Esophagus mucosa (tissue), 1 donor: ENCODE data around the gene ORM2. TPM values are rescaled to one million over a fixed set of nuclear protein-coding genes. Genes with fewer than 3 reads are reported as not detected.
"Not testable (repeated sequence)": the region's sequence is repeated elsewhere in the genome, so short reads cannot be mapped to it uniquely, and the experiment has no call there.

Experiments
- ATAC-seq: fragments of 200-7000 bp; cut with Tn5 transposase; one replicate; pipeline ENCODE4 v1.9.1; 2020
- total RNA-seq: library from RNA; stranded (reverse); gene quantifications from one replicate; pipeline ENCODE4 v1.2.4, GENCODE V29; 2023
- donor health status: DM: yes; HTN: yes; CAD: no.

Gene ORM2
- total RNA-seq, 1 donor from 2014 or later: 0.36 TPM

DNA sequence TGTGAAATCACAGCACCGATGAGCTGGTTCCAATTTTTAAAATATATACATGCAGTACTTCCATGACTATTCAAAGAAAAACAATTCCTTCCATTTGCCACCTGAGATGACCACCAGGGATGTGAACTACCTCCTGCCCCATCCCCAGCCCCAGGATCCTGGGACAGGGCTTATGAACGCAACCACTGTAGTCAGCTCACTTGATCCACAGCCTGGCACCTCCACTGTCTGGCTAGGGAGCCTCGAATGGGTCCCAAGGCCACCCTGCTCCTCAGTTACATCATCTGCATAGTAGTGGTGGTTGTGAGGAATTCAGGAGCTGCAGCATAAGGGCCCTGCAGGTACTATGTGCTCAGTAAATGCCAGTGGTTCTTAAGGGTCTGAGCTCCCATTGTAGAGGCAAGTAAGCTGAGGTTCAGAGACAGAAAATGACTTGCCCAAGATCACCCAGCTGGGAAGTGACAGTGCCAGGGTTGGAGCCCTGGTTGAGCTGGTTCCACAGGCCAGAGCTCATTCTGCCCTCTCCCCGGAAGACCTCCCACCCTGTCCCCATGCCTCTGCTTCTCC is 2.9 kb downstream of the ORM2 start:
- ATAC-seq: not testable (repeated sequence)

DNA sequence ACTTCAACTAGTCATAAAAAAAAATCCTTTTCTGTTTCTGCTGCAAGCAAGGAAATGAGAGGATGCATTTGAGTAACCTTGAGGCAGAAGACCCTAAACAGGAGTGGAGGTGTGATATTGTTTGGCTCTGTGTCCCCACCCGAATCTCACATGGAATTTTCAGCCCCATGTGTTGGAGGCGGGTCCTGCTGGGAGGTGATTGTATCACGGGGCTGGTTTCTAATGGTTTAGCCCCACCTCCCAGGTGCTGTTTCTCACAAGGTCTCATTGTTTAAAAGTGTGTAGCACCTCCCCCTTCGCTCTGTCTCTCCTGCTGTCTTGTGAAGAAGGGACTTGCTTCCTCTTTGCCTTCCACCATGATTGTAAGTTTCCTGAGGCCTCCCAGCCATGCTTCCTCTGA is 4.0 kb downstream of the ORM2 start:
- ATAC-seq: not testable (repeated sequence)

DNA sequence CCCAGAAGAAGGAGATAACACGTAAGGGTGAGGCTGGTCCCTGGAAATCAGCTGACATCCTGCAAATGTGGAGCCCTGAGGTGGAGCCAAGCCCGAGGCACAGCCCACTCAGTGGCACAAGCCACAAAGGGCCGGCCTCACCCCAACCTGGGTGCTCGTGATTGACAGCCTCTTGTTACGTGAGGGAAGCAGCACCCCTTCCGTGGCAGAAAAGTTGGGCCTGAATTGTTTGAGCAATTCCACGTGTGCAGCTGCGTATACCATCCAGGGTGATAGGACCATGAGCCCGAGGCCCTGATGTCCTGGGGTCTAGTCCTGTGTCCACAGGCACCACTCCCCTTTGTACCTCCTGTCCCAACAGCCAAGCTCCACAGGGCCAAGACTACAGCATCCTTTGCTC is 4.8 kb downstream of the ORM2 start:
- no peak for ATAC-seq

DNA sequence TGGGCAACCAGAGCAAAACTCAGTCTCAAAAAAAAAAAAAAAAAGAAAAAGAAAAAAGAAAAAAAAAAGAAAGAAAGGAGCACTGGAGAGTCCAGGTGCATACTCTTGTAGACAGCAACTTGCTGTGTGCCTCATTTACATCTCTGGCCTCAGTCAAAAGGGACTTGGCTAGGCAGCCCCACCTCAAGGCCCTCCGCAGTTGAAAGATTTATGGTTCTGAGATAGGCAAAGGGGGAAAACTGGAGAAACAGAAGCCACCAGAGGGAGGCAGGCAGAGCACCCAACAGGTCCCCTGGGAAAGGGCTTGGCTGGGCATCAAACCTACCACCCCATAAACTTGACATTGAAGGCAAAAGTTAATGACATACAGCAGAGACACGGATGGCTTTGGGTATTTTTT is 6.1 kb downstream of the ORM2 start:
- no peak for ATAC-seq

DNA sequence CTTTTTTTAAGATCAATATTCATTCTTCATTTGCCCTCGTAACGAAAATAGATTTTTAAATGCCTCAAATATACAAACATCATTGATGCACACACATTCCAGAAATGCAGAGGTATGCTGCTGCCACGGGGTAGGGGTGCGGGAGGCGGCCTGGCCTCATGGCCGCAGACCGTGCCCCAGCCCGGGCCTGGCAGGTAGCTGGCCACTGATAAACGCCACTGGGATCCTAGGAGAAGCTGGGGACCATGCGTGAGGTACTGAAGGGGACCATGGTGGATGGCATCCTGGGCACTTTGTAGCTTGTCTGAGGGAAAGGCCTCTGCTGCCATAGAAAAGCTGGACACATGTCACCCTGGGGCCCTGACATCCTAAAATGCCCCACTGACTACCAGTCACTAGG is 6.5 kb downstream of the ORM2 start:
- no peak for ATAC-seq

DNA sequence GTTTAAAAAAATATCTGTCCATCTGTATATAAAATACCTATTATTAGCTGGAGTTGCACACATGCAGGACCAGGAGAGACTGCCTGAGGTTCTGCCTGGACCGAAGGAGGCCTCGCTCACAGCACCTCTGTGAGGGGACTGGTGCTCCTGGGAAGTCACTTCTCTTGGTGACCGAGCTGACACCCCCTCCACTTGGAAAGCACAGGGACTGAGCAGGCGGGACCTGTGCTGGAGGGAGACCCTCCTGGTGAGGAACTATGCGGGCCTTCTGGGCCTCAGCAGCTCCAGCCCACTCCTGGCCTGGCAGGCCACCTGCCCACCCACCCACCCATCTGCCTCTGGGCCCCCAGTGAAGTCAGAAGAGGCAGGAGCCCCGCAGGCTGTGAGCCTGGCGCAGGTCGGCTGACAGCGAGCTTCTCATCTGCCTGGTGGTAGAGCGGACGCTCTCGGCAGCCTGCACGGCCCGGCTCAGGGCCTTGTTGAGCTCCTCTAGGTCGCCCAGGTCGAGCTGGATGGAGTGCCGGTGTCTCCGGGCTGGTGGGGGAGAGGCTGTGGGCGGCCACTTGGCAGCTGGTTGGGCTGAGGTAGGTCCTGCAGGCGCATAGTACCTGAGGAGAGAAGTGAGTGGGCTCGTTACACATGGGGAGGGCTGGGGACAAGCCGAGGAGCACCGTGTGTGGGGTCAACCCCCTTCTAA is 7.2 kb downstream of the ORM2 start:
- no peak for ATAC-seq

DNA sequence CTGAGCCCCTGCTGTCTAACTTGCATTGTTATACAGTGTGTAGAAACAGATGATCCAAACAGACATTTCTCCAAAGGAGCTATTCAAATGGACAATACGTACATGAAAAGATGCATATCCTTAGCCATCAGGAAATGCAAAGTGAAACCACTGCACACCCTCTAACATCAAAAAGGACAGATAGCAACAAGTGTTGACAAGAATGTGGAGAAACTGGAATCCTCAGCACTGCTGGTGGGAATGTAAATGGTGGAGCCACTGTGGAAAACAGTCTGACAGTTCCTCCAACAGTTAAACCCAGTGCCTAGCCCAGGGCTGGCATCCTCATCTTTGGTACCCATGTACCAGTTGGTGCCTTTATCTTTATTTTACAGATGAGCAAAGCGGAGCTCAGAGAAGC is 8.5 kb downstream of the ORM2 start:
- ATAC-seq: no peak

DNA sequence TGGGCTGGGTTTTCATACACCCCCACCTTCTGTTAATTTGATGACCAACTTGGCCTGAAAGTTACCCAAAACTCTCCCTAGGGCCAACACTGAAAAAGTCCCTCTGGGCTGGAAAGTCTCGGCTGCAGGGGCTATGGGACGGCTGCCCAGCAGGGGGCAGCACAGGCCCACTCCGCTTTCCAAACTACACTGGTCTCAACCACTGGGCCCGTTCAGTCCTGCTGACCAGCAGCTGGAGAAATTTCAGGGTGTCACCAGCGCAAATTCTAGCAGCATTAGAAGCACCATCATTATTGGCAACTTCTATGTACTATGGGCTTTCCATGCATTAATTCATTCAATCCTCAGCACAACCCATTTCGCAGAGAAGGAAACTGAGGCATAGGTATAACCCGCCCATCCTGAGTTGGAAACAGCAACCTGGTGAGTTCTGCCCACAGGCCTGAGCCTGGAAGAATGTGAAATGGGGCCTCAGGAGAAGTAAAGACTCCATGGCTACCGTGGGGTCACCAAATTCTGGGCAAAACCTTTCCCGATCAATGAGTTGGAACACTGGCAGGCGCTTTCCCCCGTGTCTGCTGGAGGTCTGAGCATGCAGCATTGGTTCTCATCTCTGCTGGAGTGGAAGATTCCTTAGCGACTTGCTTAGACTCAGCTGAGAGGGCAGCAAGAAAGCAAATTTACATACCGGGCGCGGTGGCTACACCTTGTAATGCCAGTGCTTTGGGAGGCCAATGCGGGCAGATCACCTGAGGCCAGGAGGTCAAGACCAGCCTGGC is 9.7 kb downstream of the ORM2 start:
- ATAC-seq: peak; percentile 41

DNA sequence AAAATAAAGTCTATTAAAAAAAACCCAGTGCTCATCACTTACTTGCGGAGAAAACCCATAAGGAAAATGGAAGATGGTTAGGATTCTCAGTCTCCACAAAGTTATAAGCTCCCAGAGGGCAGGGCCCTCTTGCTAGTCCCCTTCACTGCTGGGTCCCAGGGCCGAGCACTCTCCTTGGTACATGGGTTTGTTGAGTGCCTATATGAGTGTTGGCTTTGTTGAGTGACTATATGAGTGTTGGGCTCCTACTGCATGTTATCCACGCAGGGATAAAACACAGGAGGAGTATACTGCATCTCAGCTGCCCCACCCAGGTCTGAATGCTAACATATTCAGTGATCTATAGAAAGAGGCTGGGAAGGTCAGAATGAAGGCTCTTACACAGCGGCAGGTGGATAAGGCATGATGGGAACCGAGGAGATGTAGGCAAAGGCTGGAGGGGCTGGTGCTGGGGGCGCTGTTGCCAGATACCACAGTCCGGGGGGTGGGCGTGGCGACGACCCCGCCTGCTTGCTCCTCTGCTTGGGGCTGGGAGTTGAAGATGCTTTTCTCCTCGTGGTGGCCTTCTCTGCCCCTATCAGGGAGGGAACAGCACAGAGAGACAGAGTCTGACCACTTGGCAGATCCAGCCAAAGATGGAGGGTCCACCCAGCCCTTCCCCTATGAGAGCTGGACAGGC is 11.6 kb downstream of the ORM2 start:
- no peak for ATAC-seq

DNA sequence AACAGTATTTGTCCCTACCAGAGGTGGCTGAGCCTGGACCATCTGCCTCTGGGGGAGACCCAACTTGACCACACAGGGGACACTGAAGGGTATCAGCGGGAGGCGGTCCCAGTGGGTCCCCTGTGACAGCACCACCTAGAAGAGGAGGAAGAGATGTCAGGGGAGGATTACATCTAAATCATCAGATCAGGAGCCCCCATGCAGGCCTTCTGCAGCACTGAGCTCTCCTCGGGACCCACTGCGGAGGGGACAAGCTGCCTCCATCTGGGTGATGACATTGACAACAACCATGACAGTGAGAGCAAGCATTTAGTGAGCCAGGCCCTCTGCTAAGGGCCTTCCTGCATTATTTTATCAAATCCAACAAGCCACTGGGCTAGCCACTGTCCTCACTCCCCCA is 12.3 kb downstream of the ORM2 start:
- no peak for ATAC-seq

DNA sequence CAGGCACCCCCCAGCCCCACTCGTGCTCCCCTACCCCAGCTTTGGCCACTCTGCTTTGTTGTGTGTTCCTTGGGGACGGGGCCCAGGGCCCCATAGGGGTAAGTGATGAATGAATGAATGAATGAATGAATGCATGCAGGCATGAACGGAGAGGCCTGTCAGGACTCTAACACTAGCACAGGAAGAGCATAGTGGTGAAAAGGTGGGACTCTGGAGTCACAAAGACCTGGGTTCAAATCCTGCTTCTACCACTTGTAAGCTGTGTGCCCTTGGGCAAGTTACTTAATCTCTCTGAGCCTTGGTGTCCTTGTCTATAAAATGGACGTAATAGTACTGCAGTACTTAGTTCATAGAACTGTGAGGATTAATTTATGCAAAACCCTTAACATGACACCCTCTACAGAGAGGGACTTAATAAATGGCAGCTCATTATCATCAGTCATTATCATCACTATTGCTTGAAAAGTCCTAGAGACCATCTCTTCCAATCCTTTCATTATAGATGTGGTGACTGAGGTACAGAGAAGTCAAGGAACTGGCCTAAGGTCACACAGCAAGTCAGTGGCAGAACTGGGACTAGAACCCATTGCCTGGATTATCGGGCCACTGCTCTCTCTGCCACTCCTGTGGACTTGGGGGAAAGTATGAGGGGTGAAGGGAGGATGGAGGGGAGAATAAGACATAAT is 13.2 kb downstream of the ORM2 start:
- no peak for ATAC-seq

DNA sequence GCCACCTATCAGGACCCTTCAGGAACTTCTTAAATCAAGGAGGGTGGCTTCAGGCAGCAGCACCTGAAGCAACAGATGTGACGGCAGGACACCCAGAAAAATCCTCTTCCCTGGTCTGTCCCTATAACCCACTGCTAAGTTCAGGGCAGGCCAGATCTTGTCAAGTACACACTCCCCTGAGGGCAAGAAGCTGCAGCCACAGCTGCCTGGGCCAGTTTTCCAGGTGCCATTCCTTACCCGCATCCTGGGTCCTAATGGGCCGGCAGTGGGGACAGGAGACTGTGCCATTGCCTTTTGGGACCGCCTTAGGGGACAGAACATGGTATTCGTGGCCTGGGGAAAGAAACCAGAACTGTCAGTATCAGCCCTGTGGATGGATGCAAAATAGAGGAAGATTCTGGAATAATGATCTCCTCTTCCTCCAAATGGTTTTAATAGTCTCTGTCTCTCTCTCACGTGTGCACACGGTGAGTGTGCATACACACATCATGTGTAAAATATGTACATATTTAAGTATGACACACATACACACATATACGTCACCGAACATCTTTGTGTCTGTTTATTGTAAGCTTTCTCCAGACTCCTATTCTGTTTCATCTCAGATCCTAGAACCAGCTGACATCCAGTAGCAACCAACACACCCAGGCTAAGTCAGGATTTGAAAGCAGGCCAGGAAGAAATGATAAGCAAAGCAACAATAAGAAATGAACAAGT is 14.0 kb downstream of the ORM2 start:
- no peak for ATAC-seq

DNA sequence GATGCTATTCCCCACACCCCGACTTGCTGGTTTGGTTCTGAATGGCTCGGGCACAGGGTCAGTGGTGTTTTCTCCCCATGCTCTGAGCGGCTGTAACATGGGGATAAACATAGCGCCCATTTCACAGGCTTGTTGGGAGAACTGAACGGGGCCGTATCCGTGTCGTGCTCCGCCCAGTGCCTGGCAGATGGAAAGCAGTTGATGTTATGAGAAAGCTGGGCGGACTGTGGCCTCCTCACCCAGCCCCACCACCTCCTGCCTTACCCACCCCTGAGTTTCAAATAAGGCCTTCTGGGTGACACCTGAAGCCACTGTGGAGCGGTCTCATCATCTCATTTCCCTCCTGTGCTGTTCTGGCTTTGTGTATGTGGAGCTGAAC is 14.5 kb downstream of the ORM2 start:
- no peak for ATAC-seq

DNA sequence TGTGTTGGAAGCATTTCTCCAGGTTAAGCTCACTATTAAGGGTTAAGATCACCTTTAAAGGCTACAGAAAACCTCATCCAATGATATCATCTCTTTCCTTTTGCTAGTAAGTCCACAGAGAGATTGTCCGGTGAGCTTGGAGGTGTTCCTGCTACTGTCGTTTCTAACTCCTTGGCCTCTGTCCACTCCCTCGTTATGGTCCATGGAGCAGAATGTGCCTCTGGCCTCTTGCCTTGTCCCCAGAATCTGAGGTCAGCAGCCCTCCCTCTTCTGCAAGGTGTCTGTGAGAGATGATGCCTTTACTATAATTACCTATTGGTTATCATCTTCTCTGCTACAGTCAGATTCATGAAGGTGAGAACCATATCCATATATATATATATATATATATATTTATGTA is 15.0 kb downstream of the ORM2 start:
- ATAC-seq: no peak

DNA sequence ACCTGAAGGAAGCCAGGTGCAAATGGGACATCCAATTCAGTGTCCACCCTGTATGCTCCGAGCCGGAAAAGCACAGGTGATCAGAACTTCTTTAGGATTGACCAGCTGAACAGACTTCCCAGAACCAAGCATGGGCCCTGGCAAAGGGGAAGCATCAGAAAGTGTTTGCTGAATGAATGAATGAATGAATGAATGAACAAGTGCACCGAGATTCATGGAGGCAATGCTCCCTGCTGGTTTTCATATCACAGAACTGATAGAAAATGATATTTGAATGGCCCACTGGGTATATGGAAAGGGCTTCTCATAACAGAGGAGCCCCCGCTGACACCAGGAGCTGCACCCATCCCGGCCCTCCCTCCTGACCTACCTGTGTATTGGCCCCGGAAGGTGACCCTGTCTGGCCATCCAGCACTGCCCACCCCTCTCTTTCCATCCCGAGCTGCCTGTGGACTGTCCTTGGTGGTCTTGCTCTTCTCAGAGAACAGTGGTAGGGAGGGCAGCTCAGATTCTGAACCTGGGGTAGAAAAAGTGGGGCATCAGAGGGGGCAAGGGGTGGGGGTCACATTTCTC is 15.9 kb downstream of the ORM2 start:
- ATAC-seq: no peak

DNA sequence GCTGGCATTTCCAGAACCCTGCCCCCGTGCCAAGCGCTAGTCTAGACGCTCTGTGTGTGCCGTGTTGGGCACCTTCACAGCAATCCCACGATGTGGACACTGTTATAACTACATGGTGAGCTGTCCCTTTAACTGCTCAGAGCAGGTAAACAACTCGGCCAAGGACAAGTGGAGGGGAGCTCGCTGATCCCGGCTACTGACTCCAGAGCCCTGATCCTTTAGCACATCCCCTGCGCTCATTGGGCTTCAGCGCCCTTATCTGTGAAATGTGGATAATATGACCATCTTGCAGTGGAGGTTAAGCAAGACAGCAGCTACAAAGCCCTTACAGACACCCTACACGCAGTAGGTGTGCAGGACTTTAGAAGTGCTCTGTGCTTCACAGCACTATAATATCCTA is 16.5 kb downstream of the ORM2 start:
- no peak for ATAC-seq

DNA sequence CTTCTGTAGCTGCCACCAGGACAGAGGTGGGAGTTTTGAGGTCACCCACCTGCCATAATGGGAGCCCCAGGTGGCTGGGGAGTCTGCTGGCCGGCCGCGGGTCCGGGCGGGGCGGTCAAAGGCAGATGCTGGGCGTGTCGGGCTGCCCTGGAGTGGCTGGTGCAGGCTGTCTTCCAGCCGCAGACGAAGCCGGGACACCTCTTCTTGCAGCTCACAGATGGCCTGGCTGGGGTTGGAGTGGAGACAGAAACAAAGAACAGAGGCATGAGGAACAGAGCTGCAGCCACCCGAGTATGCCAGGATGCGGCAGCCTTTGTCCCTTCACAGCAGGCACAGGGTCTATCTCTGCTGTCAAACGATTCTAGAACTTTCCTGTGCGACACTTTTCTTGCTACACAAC is 18.0 kb downstream of the ORM2 start:
- ATAC-seq: no peak

DNA sequence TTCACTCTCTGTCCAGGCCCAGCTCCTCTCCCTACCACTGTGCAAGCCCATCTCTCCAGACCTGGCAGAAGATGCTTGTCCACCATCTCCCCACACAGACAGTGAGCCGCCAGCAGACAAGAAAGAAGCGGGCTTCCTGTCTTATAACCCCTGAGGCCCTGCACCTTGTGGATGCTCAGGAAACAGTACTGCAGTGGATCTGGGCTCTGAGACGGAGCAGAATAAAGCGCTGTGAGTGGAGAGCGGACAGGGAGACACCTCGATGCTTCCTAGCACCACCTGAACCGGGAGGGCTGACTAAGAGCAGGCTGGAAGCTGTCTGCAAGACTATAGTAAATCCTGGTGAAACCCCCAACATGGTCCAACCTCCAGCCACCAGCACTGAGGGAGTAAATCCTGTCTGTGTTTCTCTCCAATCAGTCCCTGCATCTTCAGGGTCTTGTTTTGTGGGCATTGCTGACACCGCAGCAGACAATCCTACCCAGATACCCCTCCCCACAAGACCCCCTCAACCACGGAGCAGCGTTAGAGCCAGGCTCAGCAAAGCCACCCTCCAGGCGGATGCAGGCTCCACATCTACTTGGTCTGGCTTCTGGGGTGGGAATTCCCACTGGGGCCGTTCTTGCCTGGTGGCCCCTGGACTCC is 18.7 kb downstream of the ORM2 start:
- ATAC-seq: no peak

DNA sequence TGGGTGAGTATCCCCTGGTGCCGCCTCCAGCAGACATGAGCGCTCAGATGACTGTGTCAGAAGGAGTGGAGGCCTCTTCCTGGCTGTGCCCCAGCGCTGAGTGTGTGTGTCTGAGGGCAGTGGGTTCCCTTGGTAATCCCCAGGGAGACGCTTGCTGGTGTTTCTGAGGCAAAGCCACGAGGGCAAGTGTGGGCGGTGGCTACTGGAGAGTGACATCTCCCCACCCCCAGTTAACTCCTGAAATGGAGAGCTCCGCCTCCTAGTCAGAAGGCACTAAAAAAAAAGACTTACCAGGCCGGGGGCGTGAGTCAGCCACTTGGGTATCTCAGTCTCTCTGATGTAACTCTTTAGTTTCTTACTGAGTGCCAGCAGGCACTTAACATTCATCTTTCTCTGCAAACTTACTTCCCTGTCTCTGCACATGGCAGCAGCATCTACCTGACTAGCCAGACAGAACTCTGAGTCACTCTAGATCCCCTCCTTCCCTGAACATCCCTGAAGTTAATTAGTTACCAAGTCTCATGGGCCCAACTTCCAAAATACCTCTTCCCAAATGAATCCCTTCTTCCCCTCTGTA is 19.3 kb downstream of the ORM2 start:
- ATAC-seq: peak; percentile 88

DNA sequence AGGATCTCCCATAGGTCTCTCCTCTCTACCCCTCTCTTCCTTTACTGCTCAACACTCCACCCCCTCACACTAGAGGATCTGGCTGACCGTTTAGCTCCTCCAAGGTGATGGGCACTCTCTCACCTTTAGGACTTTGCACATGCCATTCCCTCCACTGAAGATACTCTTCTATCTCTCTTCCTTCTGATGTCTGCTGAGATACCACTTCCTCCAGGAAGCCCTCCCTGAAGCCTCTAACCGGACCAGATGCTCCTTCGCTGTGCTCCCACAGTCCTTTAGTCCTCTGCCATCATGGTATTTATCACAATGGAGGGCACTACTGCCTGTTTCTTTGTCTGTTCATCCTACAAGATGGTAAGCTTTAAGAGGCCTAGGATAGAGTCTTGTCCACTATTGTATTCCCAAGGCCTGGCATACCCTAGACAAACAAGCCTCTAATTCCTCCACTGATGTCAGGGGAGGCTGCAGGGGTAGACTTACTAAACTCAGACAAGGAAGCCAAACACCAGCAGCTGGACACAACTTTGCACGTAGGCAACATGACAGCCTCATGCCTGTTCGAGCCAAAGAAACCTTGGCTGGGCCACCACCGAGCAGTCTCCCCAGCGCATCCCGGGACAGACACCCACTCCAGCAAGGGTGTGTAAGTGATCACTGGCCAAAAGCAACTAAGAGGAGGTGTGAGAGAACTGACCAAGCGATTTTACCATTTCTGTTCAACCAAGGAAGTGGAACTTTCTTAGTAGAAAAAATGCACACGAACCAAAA is 20.2 kb downstream of the ORM2 start:
- no peak for ATAC-seq
